ENCODE results near the gene CHRNA9. TPM values are rescaled to one million over a fixed set of nuclear protein-coding genes. Genes with fewer than 3 reads are reported as not detected.

CHRNA9 gene
- total RNA-seq, 1 experiment from 2014 or later = 1.2 TPM

- Mint-ChIP-seq H3K36me3 (no peaks in the 10 kb centered on the region), H3K27ac (no peak overlapping the region), H3K4me1 (peaks cover 32% of the 10 kb centered on the region), H3K27me3 (ENCODE audit: low read depth) (no peaks in the 10 kb centered on the region; the same call in 1 of the 2 replicates), H3K9me3 (no peaks in the 10 kb centered on the region), H3K4me3 (no peak overlapping the region)
- DNase-seq (ENCODE audit: low spot score) = no peak
- no peak for ATAC-seq
- TF ChIP-seq MAX (CRISPR knock-in tag; IDR thresholded peaks at IDR 0.05) = no peak
- TF ChIP-seq ZNF425 (CRISPR knock-in tag; conservative IDR thresholded peaks at IDR 0.05) = no peak
- TF ChIP-seq NFATC4 (CRISPR knock-in tag; IDR thresholded peaks at IDR 0.05) = no peak
- no peak for TF ChIP-seq ZNF138 (CRISPR knock-in tag; conservative IDR thresholded peaks at IDR 0.05)
- no peak for TF ChIP-seq SP1 (CRISPR knock-in tag; conservative IDR thresholded peaks at IDR 0.05)
- no peak for TF ChIP-seq SOX15 (CRISPR knock-in tag; IDR thresholded peaks at IDR 0.05)
- TF ChIP-seq ZNF121 (CRISPR knock-in tag; IDR thresholded peaks at IDR 0.05) = no peak
- no peak for TF ChIP-seq MYBL2 (CRISPR knock-in tag; IDR thresholded peaks at IDR 0.05)
- no peak for TF ChIP-seq ZNF416 (CRISPR knock-in tag; IDR thresholded peaks at IDR 0.05)
- TF ChIP-seq OVOL2 (CRISPR knock-in tag; IDR thresholded peaks at IDR 0.05; ENCODE audit: borderline replicate concordance) = no peak
- TF ChIP-seq CDX4 (CRISPR knock-in tag; IDR thresholded peaks at IDR 0.05; ENCODE audit: borderline replicate concordance) = no peak
- TF ChIP-seq ZMAT4 (CRISPR knock-in tag; IDR thresholded peaks at IDR 0.05) = no peak
- TF ChIP-seq NFE2L1 (CRISPR knock-in tag; IDR thresholded peaks at IDR 0.05) = no peak
- no peak for TF ChIP-seq ZNF317 (CRISPR knock-in tag; IDR thresholded peaks at IDR 0.05; ENCODE audit: borderline replicate concordance, low read depth)
- CTCF ChIA-PET = interaction anchor here (1.0 kb wide), 1 partner anchor 13 kb away, joined by 3 read pairs; no protein-coding TSS in a partner anchor
- POLR2A ChIA-PET = no interaction called here
These were observed 4.6 kb upstream of the CHRNA9 start for GRCh38 chr4:40330536-40330935.

- Mint-ChIP-seq H3K36me3 (no peaks in the 10 kb centered on the region), H3K27ac (no peak overlapping the region), H3K4me3 (no peak overlapping the region), H3K27me3 (ENCODE audit: low read depth) (peaks cover 3% of the 10 kb centered on the region; the same call in 1 of the 2 replicates), H3K9me3 (no peaks in the 10 kb centered on the region), H3K4me1 (peaks cover 38% of the 10 kb centered on the region)
- ATAC-seq = no peak
- ChIA-PET CTCF (interaction anchor here (1.0 to 1.6 kb wide), 2 partner anchors 14 kb away, joined by 3 to 5 read pairs; no protein-coding TSS in a partner anchor), POLR2A (no interaction called here)
- DNase-seq (ENCODE audit: low spot score) = no peak
- TF ChIP-seq EMX1 (CRISPR knock-in tag; IDR thresholded peaks at IDR 0.05) (no peak), PRRX2 (CRISPR knock-in tag; IDR thresholded peaks at IDR 0.05) (no peak), ZNF121 (CRISPR knock-in tag; IDR thresholded peaks at IDR 0.05) (no peak), NR3C1 (CRISPR knock-in tag; conservative IDR thresholded peaks at IDR 0.05; ENCODE audit: low read depth) (no peak), ARID4B (CRISPR knock-in tag; IDR thresholded peaks at IDR 0.05; ENCODE audit: borderline replicate concordance) (no peak), E2F1 (CRISPR knock-in tag; IDR thresholded peaks at IDR 0.05) (no peak), JAZF1 (CRISPR knock-in tag; IDR thresholded peaks at IDR 0.05) (no peak), ZNF138 (CRISPR knock-in tag; conservative IDR thresholded peaks at IDR 0.05) (no peak), PREB (CRISPR knock-in tag; IDR thresholded peaks at IDR 0.05; ENCODE audit: borderline replicate concordance) (no peak), USF1 (CRISPR knock-in tag; IDR thresholded peaks at IDR 0.05) (no peak), E2F5 (CRISPR knock-in tag; IDR thresholded peaks at IDR 0.05) (no peak)
These were observed 3.9 kb upstream of the CHRNA9 start for GRCh38 chr4:40331101-40331745.

Measured in WTC11 (cell line).